HEK293T (cell line): Measurements from ENCODE around the gene PIR.

Source experiments
- BHLHE40 ChIP-seq: fragments of 450-650 bp; IDR thresholded peaks from 2 replicates; pipeline ENCODE4 v1.6.1; 2016; ENCODE audit warnings: mild to moderate bottlenecking, moderate library complexity, borderline replicate concordance
- FOXK2 ChIP-seq: fragments of 450-650 bp; IDR thresholded peaks from 2 replicates; pipeline ENCODE4 v1.6.1; 2016; ENCODE audit warnings: mild to moderate bottlenecking
- FOXM1 ChIP-seq: fragments of 450-650 bp; IDR thresholded peaks from 2 replicates; pipeline ENCODE4 v1.6.1; 2017; ENCODE audit warnings: mild to moderate bottlenecking, borderline replicate concordance
- TARDBP ChIP-seq: fragments of 450-650 bp; IDR thresholded peaks from 2 replicates; pipeline ENCODE4 v1.6.1; 2016
- TF ChIP-seq, protein P1 (sequence below): fragments of 450-650 bp; IDR thresholded peaks from 2 replicates; pipeline ENCODE4 v1.6.1; 2016

DNA sequence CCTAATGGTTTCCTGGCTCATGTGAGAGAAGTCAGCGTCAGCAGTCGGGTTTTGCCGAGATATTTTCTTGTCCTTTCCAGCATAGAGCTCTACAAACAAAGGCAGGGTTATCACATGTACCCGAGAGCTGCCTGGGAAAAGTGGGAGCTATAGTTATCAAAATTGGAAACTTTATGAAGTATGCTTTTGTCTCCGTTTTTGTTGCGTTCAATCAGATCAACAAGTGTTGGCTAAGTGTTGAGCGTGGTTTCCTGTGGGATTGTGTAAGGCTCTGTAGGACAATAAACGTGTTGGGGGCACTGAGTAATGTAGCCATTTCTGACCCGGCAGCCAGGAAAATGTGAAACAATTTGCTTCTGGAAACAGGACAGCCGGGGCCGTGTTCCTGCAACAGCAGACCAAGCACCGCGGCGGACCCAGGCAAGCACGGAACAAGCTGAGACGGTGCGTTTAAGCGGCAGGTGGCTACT lies 7.4 kb upstream of the PIR start, which contains the start of gene BMX:
- TF ChIP-seq, protein P1, sequence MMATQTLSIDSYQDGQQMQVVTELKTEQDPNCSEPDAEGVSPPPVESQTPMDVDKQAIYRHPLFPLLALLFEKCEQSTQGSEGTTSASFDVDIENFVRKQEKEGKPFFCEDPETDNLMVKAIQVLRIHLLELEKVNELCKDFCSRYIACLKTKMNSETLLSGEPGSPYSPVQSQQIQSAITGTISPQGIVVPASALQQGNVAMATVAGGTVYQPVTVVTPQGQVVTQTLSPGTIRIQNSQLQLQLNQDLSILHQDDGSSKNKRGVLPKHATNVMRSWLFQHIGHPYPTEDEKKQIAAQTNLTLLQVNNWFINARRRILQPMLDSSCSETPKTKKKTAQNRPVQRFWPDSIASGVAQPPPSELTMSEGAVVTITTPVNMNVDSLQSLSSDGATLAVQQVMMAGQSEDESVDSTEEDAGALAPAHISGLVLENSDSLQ, result no peak
- TF ChIP-seq BHLHE40, result no peak
- TF ChIP-seq TARDBP, result no peak
- TF ChIP-seq FOXK2, result no peak
- no peak for TF ChIP-seq FOXM1
